Esophagus squamous epithelium (tissue), 4 donors: ENCODE data around the gene GMIP.

ENCODE experiments used
- POLR2A ChIP-seq, 4 donors: fragments of 450-650 bp; IDR thresholded peaks; one replicate each; pipeline ENCODE4 v1.6.1; 2017; ENCODE audit warnings: antibody characterized with exemption in 4 of 4, mild to moderate bottlenecking in 4 of 4, moderate library complexity in 3 of 4
- TF ChIP-seq, protein P1 (sequence below), 6 experiments: fragments of 450-650 bp in 4 of 6; fragments of 200-600 bp in 2 of 6; sonication (generic) in 2 of 6; IDR thresholded peaks; one replicate each; pipeline ENCODE4 v1.5.1; 2016 to 2019; ENCODE audit warnings: antibody characterized with exemption in 6 of 6, mild to moderate bottlenecking in 4 of 6, moderate library complexity in 4 of 6

DNA sequence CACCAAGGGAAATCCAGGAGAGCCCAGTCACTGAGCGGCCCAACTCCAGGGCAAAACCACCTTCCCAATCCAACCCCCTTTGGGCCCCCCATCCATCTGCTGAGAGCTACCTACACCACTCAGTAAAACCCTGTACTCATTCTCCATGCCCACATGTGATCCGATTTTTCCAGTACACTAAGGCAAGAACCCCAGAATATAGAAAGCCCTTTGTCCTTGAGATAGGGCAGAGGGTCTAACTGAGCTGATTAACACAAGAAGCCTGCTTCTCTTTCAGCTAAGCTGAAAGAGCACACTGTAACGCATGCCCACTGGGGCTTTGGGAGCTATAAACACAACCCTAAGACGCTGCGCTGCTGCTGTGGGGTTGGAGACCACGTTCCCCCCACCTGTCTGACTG, 61.0 kb downstream of the GMIP start:
- no peak for TF ChIP-seq POLR2A (IDR thresholded peaks at IDR 0.05)
- TF ChIP-seq, protein P1, sequence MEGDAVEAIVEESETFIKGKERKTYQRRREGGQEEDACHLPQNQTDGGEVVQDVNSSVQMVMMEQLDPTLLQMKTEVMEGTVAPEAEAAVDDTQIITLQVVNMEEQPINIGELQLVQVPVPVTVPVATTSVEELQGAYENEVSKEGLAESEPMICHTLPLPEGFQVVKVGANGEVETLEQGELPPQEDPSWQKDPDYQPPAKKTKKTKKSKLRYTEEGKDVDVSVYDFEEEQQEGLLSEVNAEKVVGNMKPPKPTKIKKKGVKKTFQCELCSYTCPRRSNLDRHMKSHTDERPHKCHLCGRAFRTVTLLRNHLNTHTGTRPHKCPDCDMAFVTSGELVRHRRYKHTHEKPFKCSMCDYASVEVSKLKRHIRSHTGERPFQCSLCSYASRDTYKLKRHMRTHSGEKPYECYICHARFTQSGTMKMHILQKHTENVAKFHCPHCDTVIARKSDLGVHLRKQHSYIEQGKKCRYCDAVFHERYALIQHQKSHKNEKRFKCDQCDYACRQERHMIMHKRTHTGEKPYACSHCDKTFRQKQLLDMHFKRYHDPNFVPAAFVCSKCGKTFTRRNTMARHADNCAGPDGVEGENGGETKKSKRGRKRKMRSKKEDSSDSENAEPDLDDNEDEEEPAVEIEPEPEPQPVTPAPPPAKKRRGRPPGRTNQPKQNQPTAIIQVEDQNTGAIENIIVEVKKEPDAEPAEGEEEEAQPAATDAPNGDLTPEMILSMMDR (IDR thresholded peaks at IDR 0.05) = no peak
